HG03159 (cell line): ENCODE measurements around the gene DRAP1.
"Not testable (repeated sequence)": the region's sequence is repeated elsewhere in the genome, so short reads cannot be mapped to it uniquely, and the experiment has no call there.

ENCODE experiments used
- ATAC-seq: cut with Tn5 transposase; IDR thresholded peaks from one replicate; pipeline ENCODE4 v1.9.1; 2021; ENCODE audit warnings: mild to moderate bottlenecking, moderate library complexity; ENCODE audit not compliant: unreplicated experiment

The DRAP1 gene

DNA sequence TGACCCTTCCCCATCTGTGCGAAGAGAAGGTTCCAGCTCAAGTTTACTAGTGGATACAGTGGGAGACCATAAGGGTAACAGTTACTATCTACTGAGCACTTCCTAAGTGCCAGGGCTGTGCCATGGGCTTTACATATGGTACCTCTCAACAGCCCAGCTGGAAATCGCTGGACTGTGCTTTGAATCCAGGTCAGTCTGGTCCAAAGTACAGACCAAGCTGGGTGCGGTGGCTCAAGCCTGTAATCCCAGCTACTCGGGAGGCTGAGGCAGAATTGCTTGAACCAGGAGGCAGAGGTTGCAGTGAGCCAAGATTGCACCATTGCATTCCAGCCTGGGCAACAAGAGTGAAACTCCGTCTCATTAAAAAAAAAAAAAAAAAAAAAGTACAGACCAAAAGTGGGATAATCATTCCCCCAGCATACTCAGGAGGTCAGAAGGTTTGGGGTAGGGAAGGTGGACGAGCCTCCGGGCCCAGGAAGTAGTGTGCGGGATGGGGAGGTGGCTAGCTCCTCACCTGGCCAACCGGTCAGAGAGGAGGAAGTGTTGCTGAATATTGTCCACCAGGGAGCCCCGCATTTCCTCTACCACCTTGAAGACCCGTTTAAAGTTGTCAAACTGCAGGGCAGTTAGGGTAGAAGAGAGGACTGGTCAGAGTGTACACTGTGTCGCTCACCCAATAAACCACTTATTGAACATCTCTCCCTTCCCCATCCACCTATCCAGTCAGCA is 33.3 kb upstream of the DRAP1 start:
- no peak for ATAC-seq

DNA sequence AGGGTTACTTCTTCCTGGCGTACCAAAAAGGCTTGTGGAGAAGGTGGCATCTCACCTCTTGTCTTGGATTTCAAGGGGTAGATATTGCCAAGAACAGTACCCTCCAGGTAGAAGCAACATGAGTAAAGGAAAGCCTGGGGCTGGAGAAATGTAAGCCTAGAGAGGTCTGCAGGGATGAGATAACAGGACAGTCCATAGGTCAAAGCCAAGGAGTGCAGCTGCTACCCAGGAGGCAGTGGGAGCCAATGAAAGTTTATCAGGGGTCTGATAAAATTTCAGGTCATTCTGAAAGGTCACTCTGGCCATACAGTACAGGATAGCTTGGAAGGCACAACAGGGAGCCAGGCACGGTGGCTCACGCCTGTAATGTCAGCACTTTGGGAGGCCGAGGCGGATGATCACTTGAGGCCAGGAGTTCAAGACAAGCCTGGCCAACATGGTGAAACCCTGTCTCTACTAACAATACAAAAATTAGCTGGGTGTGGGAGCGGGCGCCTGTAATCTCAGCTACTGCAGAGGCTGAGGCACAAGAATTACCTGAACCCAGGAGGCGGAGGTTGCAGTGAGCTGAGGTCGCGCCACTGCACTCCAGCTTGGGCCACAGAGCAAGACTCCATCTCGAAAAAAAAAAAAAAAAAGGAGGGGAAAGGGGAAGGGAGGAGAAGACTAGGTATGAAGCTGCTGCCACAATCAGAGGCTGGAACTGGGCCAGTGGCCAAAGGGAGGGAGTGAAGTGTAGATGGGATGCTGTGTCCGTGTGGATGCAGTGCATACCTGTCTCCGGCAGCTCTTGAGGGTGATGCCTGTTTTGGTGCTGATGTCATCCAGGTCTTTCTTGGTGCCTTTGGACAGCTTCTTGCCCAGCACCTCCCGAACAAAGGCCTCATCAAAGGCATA is 32.2 kb upstream of the DRAP1 start:
- ATAC-seq = no peak

DNA sequence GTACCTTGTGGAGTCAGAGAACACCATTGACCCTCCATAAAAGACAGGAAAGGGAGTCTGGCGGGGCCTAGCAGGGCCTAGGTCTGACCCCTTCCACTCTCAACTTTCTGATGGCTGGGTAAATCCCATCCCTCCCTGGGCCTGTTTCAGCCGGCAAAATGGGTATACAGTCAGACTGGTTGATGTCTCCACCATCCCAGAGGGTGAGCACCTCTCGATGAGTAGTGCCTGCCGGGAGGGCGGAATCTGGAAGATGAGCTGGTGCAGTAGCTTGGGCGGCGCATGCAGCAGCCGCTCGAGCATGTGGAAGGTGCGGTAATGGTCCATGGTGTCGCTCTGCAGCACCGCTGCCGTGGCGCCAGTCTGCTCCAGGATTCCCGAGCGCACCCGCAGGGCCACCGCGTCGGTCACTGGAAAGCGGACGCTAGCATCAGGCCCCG is 31.5 kb upstream of the DRAP1 start:
- ATAC-seq = no peak

DNA sequence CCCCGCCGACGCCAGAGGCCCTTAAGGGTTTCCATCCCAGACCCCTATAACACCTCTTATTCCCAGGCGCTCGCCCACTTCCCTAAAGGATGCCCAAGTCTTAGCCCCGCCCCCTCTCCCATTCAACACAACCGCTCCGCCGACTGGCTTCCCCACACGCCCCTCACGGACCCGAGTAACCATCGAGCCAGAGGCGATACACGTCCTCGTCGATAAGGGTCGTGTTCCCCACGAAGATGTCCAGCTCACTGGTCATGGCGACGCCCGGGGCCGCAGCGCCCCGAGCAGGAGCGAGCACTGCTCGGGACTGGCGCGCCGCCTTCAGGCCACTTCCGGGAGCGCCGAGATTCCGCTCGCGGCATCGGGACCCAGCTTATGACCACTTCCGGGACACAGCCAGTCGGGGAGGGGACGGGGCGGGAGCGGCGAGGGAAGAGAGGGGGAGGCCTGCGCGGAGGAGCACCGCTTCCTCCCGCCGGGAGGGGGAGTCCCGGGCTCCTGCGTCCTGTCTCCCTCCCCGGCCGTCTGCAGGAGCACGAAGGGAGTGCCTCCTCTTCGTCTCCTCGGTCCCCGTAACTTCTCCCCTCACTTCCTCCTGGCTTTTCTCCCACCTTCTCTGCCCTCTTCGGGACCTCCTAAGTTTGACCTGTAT is 30.9 kb upstream of the DRAP1 start, which contains the start of gene FIBP:
Gene FIBP, minus strand, starts transcription at position 309 of the 652 bp plus-strand sequence. Its CDS starts 53 bp downstream, at position 256.
- peak; percentile 43 for ATAC-seq

DNA sequence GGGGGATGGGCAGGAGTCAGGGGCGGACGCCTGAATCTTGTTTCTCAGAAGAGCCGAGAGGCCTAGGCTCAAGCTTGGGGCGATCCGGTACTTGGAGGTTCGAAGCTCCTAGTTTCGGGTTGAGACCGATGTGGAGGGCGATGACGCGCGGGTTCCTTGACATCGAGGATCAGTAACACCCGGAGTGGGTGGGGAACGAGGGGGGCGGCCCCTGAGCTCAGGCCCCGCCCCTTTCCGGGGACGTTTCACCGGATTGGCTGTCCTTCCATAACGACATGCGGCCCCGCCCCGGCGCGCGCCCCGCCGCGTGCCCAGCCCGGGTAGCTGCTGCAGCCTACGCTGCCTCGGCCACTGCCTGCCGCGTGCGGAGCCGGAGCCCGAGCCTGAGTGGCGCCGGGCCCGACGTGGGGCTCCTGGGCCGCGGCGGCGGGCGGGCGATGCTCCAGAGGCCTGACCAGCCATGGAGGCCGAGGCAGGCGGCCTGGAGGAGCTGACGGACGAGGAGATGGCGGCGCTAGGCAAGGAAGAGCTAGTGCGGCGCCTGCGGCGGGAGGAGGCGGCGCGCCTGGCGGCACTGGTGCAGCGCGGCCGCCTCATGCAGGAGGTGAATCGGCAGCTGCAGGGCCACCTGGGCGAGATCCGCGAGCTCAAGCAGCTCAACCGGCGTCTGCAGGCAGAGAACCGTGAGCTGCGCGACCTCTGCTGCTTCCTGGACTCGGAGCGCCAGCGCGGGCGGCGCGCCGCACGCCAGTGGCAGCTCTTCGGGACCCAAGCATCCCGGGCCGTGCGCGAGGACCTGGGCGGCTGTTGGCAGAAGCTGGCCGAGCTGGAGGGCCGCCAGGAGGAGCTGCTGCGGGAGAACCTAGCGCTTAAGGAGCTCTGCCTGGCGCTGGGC is 28.7 kb upstream of the DRAP1 start, which contains the start of gene CCDC85B:
Gene CCDC85B, plus strand, starts transcription at position 350 of the 895 bp plus-strand sequence. Its CDS starts 111 bp downstream, at position 461.
- peak; percentile 47 for ATAC-seq

DNA sequence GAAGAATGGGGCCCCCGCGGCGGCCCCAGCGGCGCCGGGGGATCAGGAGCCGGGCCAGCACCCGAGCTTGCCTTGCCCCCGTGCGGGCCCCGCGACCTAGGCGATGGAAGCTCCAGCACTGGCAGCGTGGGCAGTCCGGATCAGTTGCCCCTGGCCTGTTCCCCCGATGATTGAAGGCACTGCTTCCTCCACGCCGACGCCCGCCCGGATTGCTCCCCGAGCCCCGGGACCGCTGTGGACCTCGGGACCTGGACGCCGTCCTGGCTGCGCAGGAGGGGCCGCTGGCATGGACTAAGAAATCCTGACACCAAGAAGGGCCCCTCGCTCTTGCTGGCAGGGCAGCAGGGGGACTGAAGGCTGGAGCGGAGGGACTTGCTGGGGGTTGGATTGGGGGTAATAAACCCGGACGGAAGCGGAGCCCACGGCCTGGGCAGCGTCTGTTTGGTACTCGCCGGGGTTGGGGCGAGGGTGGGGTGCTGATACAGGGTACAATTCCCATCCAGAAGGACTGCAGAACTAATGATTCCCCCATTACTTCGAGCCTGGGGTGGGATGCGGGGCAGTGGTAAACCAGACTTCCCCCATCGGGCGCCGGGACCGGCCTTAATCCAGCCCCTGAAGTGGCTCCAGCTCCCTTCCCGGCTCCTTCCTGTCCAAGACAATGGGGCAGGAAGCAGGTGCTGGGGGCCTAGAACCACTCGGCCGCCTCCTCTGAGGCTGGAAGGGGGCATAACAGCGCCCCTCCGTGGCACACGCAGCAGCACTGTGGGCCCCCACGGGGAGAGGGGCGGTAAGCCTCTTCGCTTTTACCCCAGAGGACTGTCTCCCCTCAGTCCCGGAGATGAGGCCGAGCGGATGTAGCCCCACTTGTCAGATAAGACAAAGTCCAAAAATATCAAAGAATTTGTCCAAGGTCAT is 27.7 kb upstream of the DRAP1 start:
- no peak for ATAC-seq

DNA sequence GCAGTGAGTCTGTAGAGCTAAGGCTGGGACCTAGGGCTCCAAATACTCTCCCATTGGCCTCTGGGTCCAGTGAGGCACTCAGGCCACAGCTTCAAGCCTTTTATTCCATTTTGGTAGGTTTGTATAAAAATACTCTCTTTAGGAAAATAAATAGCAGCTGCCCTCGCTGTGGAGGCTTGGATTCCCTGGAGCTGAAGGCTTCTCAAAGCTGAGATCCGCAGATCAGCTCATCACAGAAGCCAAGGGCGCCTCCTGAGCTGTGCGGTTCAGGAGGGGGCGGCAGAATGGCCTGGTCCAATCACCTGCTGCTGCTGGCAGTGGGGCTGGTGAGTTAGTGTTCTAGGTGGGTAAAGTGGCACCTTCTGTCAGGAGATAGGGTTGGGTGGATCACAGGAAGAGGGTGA is 27.1 kb upstream of the DRAP1 start:
- not testable (repeated sequence) for ATAC-seq

DNA sequence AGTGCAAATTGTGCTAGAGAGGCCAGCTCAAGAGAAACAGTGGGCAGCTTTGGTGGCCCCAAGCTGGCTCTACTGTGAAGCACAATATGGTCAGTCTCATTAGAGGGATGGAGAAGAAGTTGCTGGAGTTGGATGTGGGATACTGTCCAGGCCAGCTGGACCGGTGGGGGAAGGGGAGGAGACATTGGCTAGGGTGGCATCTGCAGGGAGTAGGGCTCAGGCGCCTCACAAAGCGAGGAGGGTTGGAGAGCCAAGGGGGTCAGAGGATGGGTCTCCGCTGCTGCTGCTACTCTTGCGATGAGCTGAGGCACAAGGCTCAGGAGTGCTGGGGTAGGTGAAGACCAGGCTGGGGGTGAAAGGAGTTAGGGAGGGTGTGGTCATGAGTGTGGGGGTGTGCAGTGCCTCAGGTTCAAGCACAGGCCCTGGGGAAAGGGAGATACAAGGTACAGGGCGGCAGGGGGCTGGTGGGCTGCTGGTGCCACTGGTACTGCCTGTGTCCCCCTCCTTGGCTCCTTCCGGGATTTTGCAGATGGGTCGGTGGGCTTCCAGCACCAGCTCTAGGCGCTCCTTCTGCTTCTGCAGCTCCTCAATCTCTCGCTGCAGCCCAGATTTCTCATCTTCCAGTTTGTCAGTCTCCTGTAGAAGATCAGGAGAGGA is 26.4 kb upstream of the DRAP1 start:
- no peak for ATAC-seq

DNA sequence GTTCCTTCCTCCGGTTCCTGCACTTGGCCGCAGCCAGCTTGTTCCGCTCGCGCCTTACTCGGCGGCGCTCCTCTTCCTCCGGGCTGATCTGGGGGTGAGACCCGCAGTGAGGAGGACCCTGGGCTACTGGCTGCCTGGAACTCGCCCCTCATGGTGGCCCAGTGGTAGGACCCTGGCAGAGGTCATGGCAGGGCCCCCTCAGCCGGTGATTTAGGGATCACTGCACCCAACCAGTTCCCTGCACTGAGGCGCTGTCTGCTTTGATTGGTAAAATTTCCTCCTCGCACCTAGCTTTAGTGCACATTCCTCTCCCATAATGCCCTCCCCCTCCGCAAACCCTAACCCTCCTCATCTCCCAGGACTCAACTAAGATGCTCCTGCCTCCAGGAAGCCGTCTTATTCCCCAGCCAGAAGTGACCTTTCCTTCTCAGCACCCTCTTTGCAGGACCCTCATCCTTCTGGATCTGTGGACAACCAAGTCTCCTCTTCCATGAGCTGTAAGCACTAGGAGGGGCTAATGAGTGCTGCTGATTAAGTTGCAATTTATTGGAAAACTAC is 25.1 kb upstream of the DRAP1 start:
- ATAC-seq = no peak

DNA sequence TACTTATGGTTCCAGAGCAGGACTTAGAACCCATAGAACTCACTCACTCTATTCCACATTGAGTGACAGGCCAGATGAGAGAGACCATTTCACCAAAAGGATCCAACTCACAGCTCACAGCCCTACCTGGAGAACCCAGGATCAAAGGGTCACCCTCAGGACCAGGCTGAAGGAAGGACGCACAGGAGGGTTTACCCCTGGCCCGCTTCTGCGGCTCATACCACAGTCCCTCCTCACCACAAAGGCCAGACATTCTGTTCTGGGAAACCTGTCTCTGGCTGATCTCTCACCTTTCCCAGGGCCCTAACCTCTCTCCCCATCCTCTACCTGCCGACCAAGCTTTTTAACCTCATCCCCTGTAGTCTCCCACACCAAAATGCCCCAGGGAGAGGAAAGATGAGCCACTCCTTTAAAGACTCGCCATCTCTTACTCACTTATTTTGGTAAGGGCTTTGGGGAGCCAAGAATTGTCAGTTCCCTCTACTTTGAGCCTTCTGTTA is 23.7 kb upstream of the DRAP1 start:
- ATAC-seq = no peak

DNA sequence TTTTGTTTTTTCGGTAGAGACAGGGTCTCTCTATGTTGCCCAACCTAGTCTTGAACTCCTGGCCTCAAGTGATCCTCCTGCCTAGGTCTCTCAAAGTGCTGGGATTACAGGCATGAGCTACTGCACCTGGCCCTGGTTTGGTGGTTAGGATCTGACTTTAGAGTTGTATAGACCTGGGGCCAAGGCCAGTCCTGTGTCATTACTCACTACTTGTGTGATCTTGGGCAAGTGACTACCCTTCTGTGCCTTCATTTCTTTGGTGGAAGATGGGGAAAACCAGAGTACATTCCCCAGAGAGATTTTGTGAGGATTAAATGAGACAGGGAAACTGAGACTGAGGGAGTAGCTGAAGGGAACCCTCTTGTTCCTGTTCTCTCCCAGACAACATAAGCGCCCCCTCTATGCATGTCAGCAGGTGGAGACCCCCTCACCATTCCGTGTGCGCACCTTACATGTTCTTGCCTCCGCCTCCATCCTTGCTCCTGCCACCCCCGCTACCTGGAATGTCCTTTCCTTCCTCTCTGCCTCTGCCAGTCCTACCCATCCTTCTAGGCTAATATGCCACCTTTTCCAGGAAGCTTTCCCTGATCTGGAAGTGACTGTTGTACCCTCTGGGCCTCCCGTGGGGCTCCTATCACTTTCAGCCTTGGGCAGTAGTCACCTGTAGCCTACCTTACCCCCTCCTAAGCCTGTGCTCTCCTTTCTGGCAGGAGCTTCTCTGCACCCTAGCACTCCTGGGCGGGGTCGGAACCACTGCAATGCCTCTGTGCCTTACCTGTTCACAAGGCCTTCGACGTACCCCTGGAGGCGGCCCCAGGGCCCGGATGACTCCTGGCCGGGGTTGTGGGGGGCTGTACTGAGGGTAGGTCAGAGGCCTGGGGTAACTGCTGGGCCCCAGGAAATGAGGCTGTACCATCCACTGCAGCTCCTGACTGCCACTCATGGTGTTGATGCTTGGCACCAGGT is 22.9 kb upstream of the DRAP1 start:
- no peak for ATAC-seq

DNA sequence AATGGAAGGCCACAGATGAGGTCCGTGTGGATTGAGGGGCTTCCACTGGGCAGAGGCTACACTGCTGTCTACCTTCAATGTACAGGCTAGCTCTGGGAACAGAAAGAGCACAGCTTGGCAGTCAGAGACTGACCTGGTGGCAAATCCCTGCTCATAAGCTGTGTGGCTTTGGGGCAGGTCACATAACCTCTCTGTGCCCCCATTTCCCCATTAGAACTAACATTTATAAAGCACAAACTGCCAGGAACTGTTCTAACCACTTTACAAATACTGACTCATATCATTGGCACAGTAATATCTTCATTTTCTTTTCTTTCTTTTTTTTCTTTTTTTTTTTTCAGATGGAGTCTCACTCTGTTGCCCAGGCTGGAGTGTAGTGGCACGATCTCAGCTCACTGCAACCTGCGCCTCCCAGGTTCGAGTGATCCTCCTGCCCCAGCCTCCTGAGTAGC is 22.2 kb upstream of the DRAP1 start:
- no peak for ATAC-seq

DNA sequence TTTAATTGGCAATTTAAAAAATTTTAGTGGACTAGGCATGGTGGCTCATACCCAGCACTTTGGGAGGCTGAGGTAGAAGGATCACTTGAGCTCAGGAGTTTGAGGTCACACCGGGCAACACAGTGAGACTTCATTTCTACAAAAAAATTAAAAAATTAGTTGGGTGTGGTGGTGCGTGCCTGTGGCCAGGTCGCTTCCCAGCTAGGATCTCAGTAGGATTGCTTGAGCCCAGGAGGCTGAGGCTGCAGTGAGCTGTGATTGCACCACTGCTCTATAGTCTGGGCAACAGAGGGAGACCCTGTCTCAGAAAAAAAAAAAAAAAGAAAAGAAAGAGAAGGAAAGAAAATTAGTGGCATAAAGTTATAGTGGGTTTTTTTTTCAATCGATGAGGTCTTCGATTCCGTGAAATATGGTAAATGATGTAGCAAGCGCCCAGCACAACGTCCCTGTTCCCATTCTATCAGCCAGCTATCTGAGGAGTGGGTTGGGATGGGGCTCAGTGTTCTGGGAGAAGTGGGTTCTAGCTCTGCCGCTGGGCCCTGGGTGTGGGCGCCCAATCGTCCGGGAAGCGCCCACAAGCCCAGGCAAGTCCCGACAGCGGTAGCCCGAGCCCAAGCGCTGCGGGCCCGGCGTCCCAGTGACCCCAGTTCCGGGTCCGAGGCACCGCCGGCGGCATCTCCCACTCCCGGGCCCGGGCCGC is 20.4 kb upstream of the DRAP1 start:
- ATAC-seq = no peak

DNA sequence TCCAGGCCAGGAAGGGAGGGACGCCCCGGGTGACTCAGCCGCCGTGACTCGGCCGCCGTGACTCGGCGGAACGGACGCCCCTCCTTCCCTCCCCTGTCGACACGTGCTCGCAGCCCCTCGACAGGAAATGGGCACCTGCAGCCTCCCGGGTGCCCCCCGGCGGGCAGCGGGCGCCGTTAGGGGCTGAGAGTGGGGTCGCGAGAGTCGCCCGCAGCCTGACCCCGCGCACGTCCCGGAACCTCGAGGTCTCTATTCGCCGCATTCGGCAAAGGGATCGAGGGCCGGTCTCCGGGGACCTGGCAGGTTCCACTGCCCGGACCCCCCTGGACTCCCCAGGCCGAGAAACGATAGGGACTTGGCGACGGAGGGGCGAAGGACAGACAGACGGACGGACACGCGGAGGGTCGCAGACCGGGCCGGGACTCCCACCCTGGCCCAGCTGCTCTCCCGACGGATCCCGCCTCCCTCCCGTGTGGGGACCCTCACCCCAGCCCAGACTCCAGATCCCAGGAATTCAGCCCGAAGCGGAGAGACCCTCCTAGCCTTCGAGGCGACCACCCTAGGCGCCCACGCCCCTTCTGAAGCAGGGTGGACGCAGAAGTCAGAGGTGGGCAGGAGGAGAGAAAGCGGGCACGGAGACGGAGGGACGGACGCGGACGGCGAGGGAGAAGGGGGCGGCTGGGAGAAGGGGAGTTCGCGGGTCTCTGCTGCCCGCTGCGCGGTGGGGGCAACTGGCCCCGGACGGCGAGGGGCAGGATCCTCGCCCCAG is 19.7 kb upstream of the DRAP1 start:
- ATAC-seq = no peak

DNA sequence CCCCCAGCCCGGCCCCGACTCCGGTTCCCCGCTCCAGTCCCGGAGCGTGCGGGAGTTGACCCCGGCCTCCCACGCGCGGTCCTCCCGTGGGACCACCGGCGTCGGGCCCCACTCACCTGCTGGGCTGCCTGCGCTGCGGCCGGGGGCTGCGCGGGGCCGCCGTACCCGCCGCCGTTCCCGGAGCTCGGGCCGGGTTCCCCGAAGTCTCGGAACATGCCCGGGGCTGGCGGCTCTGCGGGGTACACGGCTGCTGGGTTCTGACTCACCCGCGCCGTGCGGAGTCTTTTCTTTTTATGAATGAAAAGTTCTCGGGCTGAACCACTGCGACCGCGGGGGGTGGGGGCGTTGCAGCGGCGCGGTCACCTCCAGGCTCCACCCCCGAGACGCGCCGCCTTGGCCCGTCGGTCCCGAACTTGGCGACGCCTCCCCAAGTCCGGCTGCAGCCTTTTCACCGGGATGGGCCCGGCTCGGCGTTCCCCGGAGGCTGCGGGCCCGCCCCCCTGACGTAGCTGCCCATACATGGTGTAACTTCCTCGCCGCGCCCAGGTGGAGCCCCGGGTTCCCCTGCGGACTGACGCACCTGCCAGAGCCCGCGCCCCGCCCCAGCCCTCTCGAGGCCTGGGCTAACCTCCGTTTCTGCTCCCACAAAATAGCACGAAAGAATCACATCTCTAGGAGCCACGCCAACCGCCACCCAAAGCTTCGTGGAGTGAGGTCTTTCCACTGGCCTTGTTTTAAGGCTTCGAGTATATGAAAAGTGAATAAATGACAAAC is 18.9 kb upstream of the DRAP1 start, which contains the start of gene FOSL1:
Gene FOSL1, minus strand, starts transcription at position 264 of the 774 bp plus-strand sequence. Its CDS starts 49 bp downstream, at position 215.
- ATAC-seq = peak; percentile 78
